ENCODE data around the gene RNF224. TPM values are rescaled to one million over a fixed set of nuclear protein-coding genes. Genes with fewer than 3 reads are reported as not detected.

Gene RNF224
- polyA plus RNA-seq, 3 donors: 0.18 TPM; not detected in 2

- 43 to 80% (median 65%) methylated on average over 9 of the region's 9 CpGs for WGBS, 3 donors
- H3K27ac ChIP-seq (ENCODE audit: low read depth, low read length): no peak overlapping the region
Observed at GRCh38 chr9:137190315-137190856, 36.9 kb upstream of the RNF224 start.

GRCh38 chr9:137191245-137191644 is 36.1 kb upstream of the RNF224 start:
- 56 to 78% (median 72%) methylated on average over 3 of the region's 3 CpGs for whole genome bisulfite sequencing, 3 donors
- no peak overlapping the region for H3K27ac ChIP-seq (ENCODE audit: low read depth, low read length)

- 67 to 84% (median 81%) methylated on average over 21 to 22 of the region's 22 CpGs for WGBS, 3 donors
- no peak overlapping the region for H3K27ac ChIP-seq (ENCODE audit: low read depth, low read length)
Observed at GRCh38 chr9:137191691-137192447, 35.4 kb upstream of the RNF224 start.

- no peak overlapping the region for H3K27ac ChIP-seq (ENCODE audit: low read depth, low read length)
- 66 to 79% (median 76%) methylated on average over 10 of the region's 10 CpGs for WGBS, 3 donors
Observed at GRCh38 chr9:137192448-137192780, 34.9 kb upstream of the RNF224 start.

GRCh38 chr9:137192859-137193258 is 34.4 kb upstream of the RNF224 start:
- no peak overlapping the region for H3K27ac ChIP-seq (ENCODE audit: low read depth, low read length)
- WGBS, 3 donors: 73 to 79% (median 74%) methylated on average over 2 of the region's 2 CpGs

GRCh38 chr9:137193771-137194170 is 33.5 kb upstream of the RNF224 start:
- 75 to 88% (median 83%) methylated on average over 11 to 14 of the region's 14 CpGs for WGBS, 3 donors
- H3K27ac ChIP-seq (ENCODE audit: low read depth, low read length): no peak overlapping the region

GRCh38 chr9:137194388-137194787 is 32.9 kb upstream of the RNF224 start:
- no peak overlapping the region for H3K27ac ChIP-seq (ENCODE audit: low read depth, low read length)
- 33 to 76% (median 72%) methylated on average over 16 of the region's 16 CpGs for WGBS, 3 donors

- no peak overlapping the region for H3K27ac ChIP-seq (ENCODE audit: low read depth, low read length)
- 38 to 90% (median 74%) methylated on average over 10 of the region's 10 CpGs for WGBS, 3 donors
Observed at GRCh38 chr9:137194909-137195308, 32.4 kb upstream of the RNF224 start.

GRCh38 chr9:137195525-137196220 is 31.6 kb upstream of the RNF224 start:
- WGBS, 3 donors: 31 to 88% (median 85%) methylated on average over 19 to 21 of the region's 21 CpGs
- no peak overlapping the region for H3K27ac ChIP-seq (ENCODE audit: low read depth, low read length)

- no peak overlapping the region for H3K27ac ChIP-seq (ENCODE audit: low read depth, low read length)
- 32 to 81% (median 75%) methylated on average over 18 to 19 of the region's 19 CpGs for WGBS, 3 donors
Observed at GRCh38 chr9:137198051-137198901, 29.0 kb upstream of the RNF224 start.

- H3K27ac ChIP-seq (ENCODE audit: low read depth, low read length): no peak overlapping the region
- WGBS, 3 donors: 24 to 79% (median 65%) methylated on average over 11 of the region's 11 CpGs
Observed at GRCh38 chr9:137198902-137199283, 28.4 kb upstream of the RNF224 start.

GRCh38 chr9:137199411-137200121 is 27.7 kb upstream of the RNF224 start:
- 8 to 17% (median 10%) methylated on average over 33 to 51 of the region's 51 CpGs for WGBS, 3 donors
- no peak overlapping the region for H3K27ac ChIP-seq (ENCODE audit: low read depth, low read length)

- H3K27ac ChIP-seq (ENCODE audit: low read depth, low read length): no peak within 1 kb of the TSS
- 0 to 1% (median 0%) methylated on average over 68 to 114 of the region's 118 CpGs for WGBS, 3 donors
Observed at GRCh38 chr9:137200311-137201204, 26.7 kb upstream of the RNF224 start, which contains the start of gene TPRN. Gene TPRN (minus strand): TSS chr9:137200741. CDS start chr9:137200711, 30 bp downstream.

- H3K27ac ChIP-seq (ENCODE audit: low read depth, low read length): no peak overlapping the region
- 15 to 23% (median 17%) methylated on average over 23 of the region's 23 CpGs for WGBS, 3 donors
Observed at GRCh38 chr9:137201205-137201868, 26.0 kb upstream of the RNF224 start.

- H3K27ac ChIP-seq (ENCODE audit: low read depth, low read length): no peak overlapping the region
- WGBS, 3 donors: 77 to 79% (median 78%) methylated on average over 8 of the region's 8 CpGs
Observed at GRCh38 chr9:137202966-137203365, 24.3 kb upstream of the RNF224 start.

GRCh38 chr9:137204731-137205125 is 22.6 kb upstream of the RNF224 start:
- 7 to 16% (median 14%) methylated on average over 21 of the region's 21 CpGs for WGBS, 3 donors

More at GRCh38 chr9:137204731-137205125, 22.6 kb upstream of the RNF224 start:
- H3K27ac ChIP-seq (ENCODE audit: low read depth, low read length): no peak overlapping the region
